NT2/D1 (cell line): Measurements from ENCODE around the gene TFF1.

Source experiments
- SUZ12 ChIP-seq: IDR thresholded peaks from 2 replicates; pipeline ENCODE4 v1.6.1; 2011; ENCODE audit not compliant: insufficient read length, insufficient read depth; ENCODE audit errors: extremely low read depth
- YY1 ChIP-seq: IDR thresholded peaks from 2 replicates; pipeline ENCODE4 v1.6.1; 2011; ENCODE audit not compliant: insufficient read length, insufficient read depth
- ZNF274 ChIP-seq: IDR thresholded peaks from 2 replicates; pipeline ENCODE4 v1.6.1; 2011; ENCODE audit warnings: mild to moderate bottlenecking, low read depth, low read length

DNA sequence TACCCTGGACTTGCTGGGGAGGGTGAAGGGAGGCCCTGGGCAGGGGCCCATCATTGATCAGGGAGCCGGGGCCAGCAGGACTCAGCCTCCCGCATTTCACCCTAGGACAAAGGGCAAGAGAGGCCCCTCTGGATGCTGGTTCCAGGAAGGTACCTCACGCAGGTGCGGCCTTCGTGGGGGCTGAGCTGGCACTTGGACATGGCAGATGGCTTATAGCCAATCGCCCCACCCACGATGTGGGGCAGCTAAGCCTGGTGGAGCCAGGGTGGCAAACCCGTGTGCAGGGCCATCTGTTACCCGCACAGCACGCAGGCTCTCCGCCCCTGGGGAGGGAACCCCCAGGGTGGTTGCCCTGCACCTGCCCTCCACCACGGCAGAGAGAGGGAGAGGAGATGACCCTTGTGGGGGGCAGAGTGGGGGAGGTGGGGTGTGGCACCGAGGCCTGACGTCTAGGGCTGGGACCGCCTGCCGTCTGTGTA lies 53.7 kb downstream of the TFF1 start:
- TF ChIP-seq YY1 (no peak), ZNF274 (no peak), SUZ12 (no peak)
